GM23338 (cell line): ENCODE measurements around the gene SMNDC1. TPM values are rescaled to one million over a fixed set of nuclear protein-coding genes. Genes with fewer than 3 reads are reported as not detected.

ENCODE experiments used
- CTCF ChIP-seq, 2 experiments: fragments of 200-600 bp in 1 of 2; sonication (generic) in 1 of 2; conservative IDR thresholded peaks; 2 replicates each; pipeline versions ENCODE4 v1.5.1 to v1.6.1; 2016 to 2017; ENCODE audit warnings: antibody characterized with exemption in 2 of 2, low read depth in 2 of 2, mild to moderate bottlenecking in 2 of 2, moderate library complexity in 1 of 2
- NANOG ChIP-seq: IDR thresholded peaks from 2 replicates; pipeline ENCODE4 v1.6.1; 2016; ENCODE audit warnings: antibody characterized with exemption, borderline replicate concordance
- ZNF331 ChIP-seq: fragments of 250-450 bp; sonication (Bioruptor Pico); IDR thresholded peaks from 2 replicates; pipeline ENCODE4 v1.5.0; 2020; ENCODE audit warnings: low read depth, mild to moderate bottlenecking, moderate library complexity
- polyA plus RNA-seq: library from polyadenylated mRNA; unstranded; fragments of >200 nt; fragmentation: Nextera tagmentation; extraction: Ambion mirVana; gene quantifications from 2 replicates; pipeline ENCODE4 v1.2.1, GENCODE V29; 2016
- total RNA-seq: library from RNA; depleted of rRNA; stranded (reverse); fragments of >200 nt; shearing (Covaris generic); gene quantifications from 2 replicates; pipeline ENCODE4 v1.2.3, GENCODE V29; 2014
- TF ChIP-seq, protein P1 (sequence below): IDR thresholded peaks from 2 replicates; pipeline ENCODE4 v1.6.1; 2016; ENCODE audit warnings: antibody characterized with exemption
- TF ChIP-seq, protein P2 (sequence below): fragments of 250-450 bp; sonication (Bioruptor Pico); IDR thresholded peaks from 2 replicates; pipeline ENCODE4 v1.5.0; 2020; ENCODE audit warnings: mild to moderate bottlenecking, moderate library complexity

SMNDC1 gene
- total and polyA plus RNA-seq, 2 experiments from 2014 or later = 28.4 to 45.1 TPM

- TF ChIP-seq, protein P1, sequence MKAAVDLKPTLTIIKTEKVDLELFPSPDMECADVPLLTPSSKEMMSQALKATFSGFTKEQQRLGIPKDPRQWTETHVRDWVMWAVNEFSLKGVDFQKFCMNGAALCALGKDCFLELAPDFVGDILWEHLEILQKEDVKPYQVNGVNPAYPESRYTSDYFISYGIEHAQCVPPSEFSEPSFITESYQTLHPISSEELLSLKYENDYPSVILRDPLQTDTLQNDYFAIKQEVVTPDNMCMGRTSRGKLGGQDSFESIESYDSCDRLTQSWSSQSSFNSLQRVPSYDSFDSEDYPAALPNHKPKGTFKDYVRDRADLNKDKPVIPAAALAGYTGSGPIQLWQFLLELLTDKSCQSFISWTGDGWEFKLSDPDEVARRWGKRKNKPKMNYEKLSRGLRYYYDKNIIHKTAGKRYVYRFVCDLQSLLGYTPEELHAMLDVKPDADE = no peak
- TF ChIP-seq ZNF331 (CRISPR knock-in tag) (no peak), NANOG (no peak), CTCF (conservative IDR thresholded peaks at IDR 0.05; ENCODE audit: low read depth in 2 of 2) (no peak)
- TF ChIP-seq, protein P2, sequence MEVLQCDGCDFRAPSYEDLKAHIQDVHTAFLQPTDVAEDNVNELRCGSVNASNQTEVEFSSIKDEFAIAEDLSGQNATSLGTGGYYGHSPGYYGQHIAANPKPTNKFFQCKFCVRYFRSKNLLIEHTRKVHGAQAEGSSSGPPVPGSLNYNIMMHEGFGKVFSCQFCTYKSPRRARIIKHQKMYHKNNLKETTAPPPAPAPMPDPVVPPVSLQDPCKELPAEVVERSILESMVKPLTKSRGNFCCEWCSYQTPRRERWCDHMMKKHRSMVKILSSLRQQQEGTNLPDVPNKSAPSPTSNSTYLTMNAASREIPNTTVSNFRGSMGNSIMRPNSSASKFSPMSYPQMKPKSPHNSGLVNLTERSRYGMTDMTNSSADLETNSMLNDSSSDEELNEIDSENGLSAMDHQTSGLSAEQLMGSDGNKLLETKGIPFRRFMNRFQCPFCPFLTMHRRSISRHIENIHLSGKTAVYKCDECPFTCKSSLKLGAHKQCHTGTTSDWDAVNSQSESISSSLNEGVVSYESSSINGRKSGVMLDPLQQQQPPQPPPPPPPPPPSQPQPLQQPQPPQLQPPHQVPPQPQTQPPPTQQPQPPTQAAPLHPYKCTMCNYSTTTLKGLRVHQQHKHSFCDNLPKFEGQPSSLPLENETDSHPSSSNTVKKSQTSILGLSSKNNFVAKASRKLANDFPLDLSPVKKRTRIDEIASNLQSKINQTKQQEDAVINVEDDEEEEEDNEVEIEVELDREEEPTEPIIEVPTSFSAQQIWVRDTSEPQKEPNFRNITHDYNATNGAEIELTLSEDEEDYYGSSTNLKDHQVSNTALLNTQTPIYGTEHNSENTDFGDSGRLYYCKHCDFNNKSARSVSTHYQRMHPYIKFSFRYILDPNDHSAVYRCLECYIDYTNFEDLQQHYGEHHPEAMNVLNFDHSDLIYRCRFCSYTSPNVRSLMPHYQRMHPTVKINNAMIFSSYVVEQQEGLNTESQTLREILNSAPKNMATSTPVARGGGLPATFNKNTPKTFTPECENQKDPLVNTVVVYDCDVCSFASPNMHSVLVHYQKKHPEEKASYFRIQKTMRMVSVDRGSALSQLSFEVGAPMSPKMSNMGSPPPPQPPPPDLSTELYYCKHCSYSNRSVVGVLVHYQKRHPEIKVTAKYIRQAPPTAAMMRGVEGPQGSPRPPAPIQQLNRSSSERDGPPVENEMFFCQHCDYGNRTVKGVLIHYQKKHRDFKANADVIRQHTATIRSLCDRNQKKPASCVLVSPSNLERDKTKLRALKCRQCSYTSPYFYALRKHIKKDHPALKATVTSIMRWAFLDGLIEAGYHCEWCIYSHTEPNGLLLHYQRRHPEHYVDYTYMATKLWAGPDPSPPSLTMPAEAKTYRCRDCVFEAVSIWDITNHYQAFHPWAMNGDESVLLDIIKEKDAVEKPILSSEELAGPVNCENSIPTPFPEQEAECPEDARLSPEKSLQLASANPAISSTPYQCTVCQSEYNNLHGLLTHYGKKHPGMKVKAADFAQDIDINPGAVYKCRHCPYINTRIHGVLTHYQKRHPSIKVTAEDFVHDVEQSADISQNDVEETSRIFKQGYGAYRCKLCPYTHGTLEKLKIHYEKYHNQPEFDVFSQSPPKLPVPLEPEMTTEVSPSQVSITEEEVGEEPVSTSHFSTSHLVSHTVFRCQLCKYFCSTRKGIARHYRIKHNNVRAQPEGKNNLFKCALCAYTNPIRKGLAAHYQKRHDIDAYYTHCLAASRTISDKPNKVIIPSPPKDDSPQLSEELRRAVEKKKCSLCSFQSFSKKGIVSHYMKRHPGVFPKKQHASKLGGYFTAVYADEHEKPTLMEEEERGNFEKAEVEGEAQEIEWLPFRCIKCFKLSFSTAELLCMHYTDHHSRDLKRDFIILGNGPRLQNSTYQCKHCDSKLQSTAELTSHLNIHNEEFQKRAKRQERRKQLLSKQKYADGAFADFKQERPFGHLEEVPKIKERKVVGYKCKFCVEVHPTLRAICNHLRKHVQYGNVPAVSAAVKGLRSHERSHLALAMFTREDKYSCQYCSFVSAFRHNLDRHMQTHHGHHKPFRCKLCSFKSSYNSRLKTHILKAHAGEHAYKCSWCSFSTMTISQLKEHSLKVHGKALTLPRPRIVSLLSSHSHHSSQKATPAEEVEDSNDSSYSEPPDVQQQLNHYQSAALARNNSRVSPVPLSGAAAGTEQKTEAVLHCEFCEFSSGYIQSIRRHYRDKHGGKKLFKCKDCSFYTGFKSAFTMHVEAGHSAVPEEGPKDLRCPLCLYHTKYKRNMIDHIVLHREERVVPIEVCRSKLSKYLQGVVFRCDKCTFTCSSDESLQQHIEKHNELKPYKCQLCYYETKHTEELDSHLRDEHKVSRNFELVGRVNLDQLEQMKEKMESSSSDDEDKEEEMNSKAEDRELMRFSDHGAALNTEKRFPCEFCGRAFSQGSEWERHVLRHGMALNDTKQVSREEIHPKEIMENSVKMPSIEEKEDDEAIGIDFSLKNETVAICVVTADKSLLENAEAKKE (CRISPR knock-in tag) = no peak
Measured at GRCh38 chr10:110321869-110322620, 17.3 kb upstream of the SMNDC1 start (continued).
